Activated CD4-positive, alpha-beta memory T cell treated with anti-CD3 and anti-CD28 coated beads, Interleukin-2, amount 10 ng/mL, durations not matched to agents 7 days and 5 days (primary cell): ENCODE data around the gene RRP1. TPM values are rescaled to one million over a fixed set of nuclear protein-coding genes. Genes with fewer than 3 reads are reported as not detected.
"Not testable (repeated sequence)": the region's sequence is repeated elsewhere in the genome, so short reads cannot be mapped to it uniquely, and the experiment has no call there.

Experiments used
- CTCF ChIA-PET: fragments of 350-600 bp; sonication (Branson Sonifier 250); formaldehyde crosslinking; loops from one replicate; lab custom pipeline; 2021; ENCODE audit warnings: antibody characterized with exemption, inconsistent platforms; lab: Charles Lee
- POLR2A ChIA-PET: fragments of 350-600 bp; sonication (Branson Sonifier 250); formaldehyde crosslinking; loops from one replicate; lab custom pipeline; 2021; ENCODE audit warnings: antibody characterized with exemption; lab: Charles Lee
- DNase-seq: peaks from one replicate; pipeline ENCODE4 v3.0.0-alpha.2; 2020
- H3K27ac Mint-ChIP-seq: one replicate; pipeline ENCODE4 v1.8.0; 2021; ENCODE audit warnings: mild to moderate bottlenecking, mixed read lengths
- H3K27me3 Mint-ChIP-seq: one replicate; pipeline ENCODE4 v1.8.0; 2021; ENCODE audit warnings: mixed read lengths
- H3K36me3 Mint-ChIP-seq: one replicate; pipeline ENCODE4 v1.8.0; 2021; ENCODE audit warnings: low read depth, mixed read lengths
- H3K4me1 Mint-ChIP-seq: one replicate; pipeline ENCODE4 v1.8.0; 2021; ENCODE audit warnings: mixed read lengths
- H3K4me3 Mint-ChIP-seq: one replicate; pipeline ENCODE4 v1.8.0; 2021; ENCODE audit warnings: mild to moderate bottlenecking, mixed read lengths
- H3K9me3 Mint-ChIP-seq: one replicate; pipeline ENCODE4 v1.8.0; 2021; ENCODE audit warnings: mixed read lengths
- total RNA-seq, 2 experiments: library from RNA; stranded (reverse); gene quantifications; one replicate each; pipeline ENCODE4 v1.2.3, GENCODE V29; 2021

Gene RRP1
- total RNA-seq, 2 experiments from 2014 or later, result 22.4 to 22.6 TPM

- no peak for DNase-seq
- ChIA-PET POLR2A (no interaction called here), CTCF (no interaction called here)
- Mint-ChIP-seq H3K9me3 (no peaks in the 10 kb centered on the region), H3K27ac (no peak overlapping the region), H3K4me1 (peaks cover 11% of the 10 kb centered on the region), H3K4me3 (no peak overlapping the region), H3K36me3 (no peaks in the 10 kb centered on the region), H3K27me3 (peaks cover 47% of the 10 kb centered on the region)
Measured at GRCh38 chr21:43832158-43832550, 42.8 kb downstream of the RRP1 start.

- no peaks in the 10 kb centered on the region for H3K36me3 Mint-ChIP-seq
- POLR2A ChIA-PET, result no interaction called here
Measured at GRCh38 chr21:43832648-43833047, 43.3 kb downstream of the RRP1 start.

GRCh38 chr21:43834146-43834905 lies 44.9 kb downstream of the RRP1 start:
- ChIA-PET CTCF (interaction anchor here (1.0 to 1.4 kb wide), 2 partner anchors 9 to 104 kb away, joined by 3 to 5 read pairs; no protein-coding TSS in a partner anchor), POLR2A (interaction anchor here (1.2 kb wide), 1 partner anchor 8 kb away, joined by 5 read pairs; no protein-coding TSS in a partner anchor)
- no peaks in the 10 kb centered on the region for H3K36me3 Mint-ChIP-seq
- no peaks in the 10 kb centered on the region for H3K9me3 Mint-ChIP-seq
- H3K4me1 Mint-ChIP-seq, result peaks cover 11% of the 10 kb centered on the region
- H3K4me3 Mint-ChIP-seq, result no peak overlapping the region
- no peak overlapping the region for H3K27ac Mint-ChIP-seq
- peaks cover 56% of the 10 kb centered on the region for H3K27me3 Mint-ChIP-seq
- no peak for DNase-seq

More at GRCh38 chr21:43832648-43833047, 43.3 kb downstream of the RRP1 start:
- CTCF ChIA-PET, result no interaction called here
- Mint-ChIP-seq H3K4me1 (peaks cover 11% of the 10 kb centered on the region), H3K4me3 (no peak overlapping the region), H3K27me3 (peaks cover 52% of the 10 kb centered on the region), H3K27ac (no peak overlapping the region), H3K9me3 (no peaks in the 10 kb centered on the region)
- DNase-seq, result no peak

GRCh38 chr21:43835050-43835449 lies 45.7 kb downstream of the RRP1 start:
- DNase-seq, result no peak
- H3K27me3 Mint-ChIP-seq, result peaks cover 55% of the 10 kb centered on the region
- ChIA-PET CTCF (interaction anchor here (1.4 kb wide), 1 partner anchor 103 kb away, joined by 5 read pairs; no protein-coding TSS in a partner anchor), POLR2A (no interaction called here)
- H3K36me3 Mint-ChIP-seq, result no peaks in the 10 kb centered on the region
- no peaks in the 10 kb centered on the region for H3K9me3 Mint-ChIP-seq
- H3K4me1 Mint-ChIP-seq, result peaks cover 11% of the 10 kb centered on the region
- no peak overlapping the region for H3K4me3 Mint-ChIP-seq
- H3K27ac Mint-ChIP-seq, result no peak overlapping the region

- H3K4me1 Mint-ChIP-seq, result peaks cover 11% of the 10 kb centered on the region
- POLR2A ChIA-PET, result interaction anchor here (1.3 kb wide), 1 partner anchor 31 kb away, joined by 6 read pairs; no protein-coding TSS in a partner anchor
- no peak for DNase-seq
- H3K4me3 Mint-ChIP-seq, result no peak overlapping the region
- peaks cover 52% of the 10 kb centered on the region for H3K27me3 Mint-ChIP-seq
- no peaks in the 10 kb centered on the region for H3K36me3 Mint-ChIP-seq
- CTCF ChIA-PET, result no interaction called here
- H3K27ac Mint-ChIP-seq, result no peak overlapping the region
- H3K9me3 Mint-ChIP-seq, result no peaks in the 10 kb centered on the region
Measured at GRCh38 chr21:43835861-43836260, 46.5 kb downstream of the RRP1 start.

- POLR2A ChIA-PET, result interaction anchor here (1.3 kb wide), 3 partner anchors 9 to 30 kb away, joined by 3 to 6 read pairs (median 4); no protein-coding TSS in a partner anchor
- CTCF ChIA-PET, result no interaction called here
- no peak overlapping the region for H3K27ac Mint-ChIP-seq
Measured at GRCh38 chr21:43836616-43837015, 47.2 kb downstream of the RRP1 start.

GRCh38 chr21:43840259-43840658 lies 50.9 kb downstream of the RRP1 start:
- peaks cover 14% of the 10 kb centered on the region for H3K4me1 Mint-ChIP-seq
- peaks cover 37% of the 10 kb centered on the region for H3K27me3 Mint-ChIP-seq
- no peaks in the 10 kb centered on the region for H3K36me3 Mint-ChIP-seq
- no peaks in the 10 kb centered on the region for H3K9me3 Mint-ChIP-seq
- no peak overlapping the region for H3K27ac Mint-ChIP-seq
- POLR2A ChIA-PET, result no interaction called here
- H3K4me3 Mint-ChIP-seq, result no peak overlapping the region
- DNase-seq, result no peak
- CTCF ChIA-PET, result no interaction called here

More at GRCh38 chr21:43836616-43837015, 47.2 kb downstream of the RRP1 start:
- Mint-ChIP-seq H3K4me3 (no peak overlapping the region), H3K36me3 (no peaks in the 10 kb centered on the region), H3K27me3 (peaks cover 52% of the 10 kb centered on the region), H3K9me3 (no peaks in the 10 kb centered on the region), H3K4me1 (peaks cover 12% of the 10 kb centered on the region)
- no peak for DNase-seq

- peaks cover 18% of the 10 kb centered on the region for H3K27me3 Mint-ChIP-seq
- peaks cover 13% of the 10 kb centered on the region for H3K4me1 Mint-ChIP-seq
- ChIA-PET CTCF (no interaction called here), POLR2A (interaction anchor here (0.6 to 1.5 kb wide), 5 partner anchors 9 to 52 kb away, joined by 3 to 5 read pairs (median 4); partner anchors contain the start of gene AGPAT3)
- H3K36me3 Mint-ChIP-seq, result no peaks in the 10 kb centered on the region
- no peaks in the 10 kb centered on the region for H3K9me3 Mint-ChIP-seq
- peak overlapping the region; percentile 31 for H3K27ac Mint-ChIP-seq
- peak overlapping the region; percentile 24 for H3K4me3 Mint-ChIP-seq
- DNase-seq, result no peak
Measured at GRCh38 chr21:43842742-43843141, 53.4 kb downstream of the RRP1 start.

- H3K27ac Mint-ChIP-seq, H3K27me3 Mint-ChIP-seq, H3K4me3 Mint-ChIP-seq, H3K9me3 Mint-ChIP-seq, CTCF ChIA-PET, H3K36me3 Mint-ChIP-seq, DNase-seq: not testable (repeated sequence)
- peaks cover 18% of the 10 kb centered on the region for H3K4me1 Mint-ChIP-seq
- POLR2A ChIA-PET, result interaction anchor here (1.3 kb wide), 1 partner anchor 36 kb away, joined by 4 read pairs; no protein-coding TSS in a partner anchor
Measured at GRCh38 chr21:43844906-43845305, 55.5 kb downstream of the RRP1 start.

- CTCF ChIA-PET, result no interaction called here
Measured at GRCh38 chr21:43845386-43845785, 56.0 kb downstream of the RRP1 start.

GRCh38 chr21:43846430-43846829 lies 57.1 kb downstream of the RRP1 start:
- H3K9me3 Mint-ChIP-seq, result peaks cover 9% of the 10 kb centered on the region
- no peak overlapping the region for H3K4me3 Mint-ChIP-seq
- CTCF ChIA-PET, result no interaction called here
- no peak for DNase-seq
- peaks cover 21% of the 10 kb centered on the region for H3K4me1 Mint-ChIP-seq
- H3K27ac Mint-ChIP-seq, result no peak overlapping the region
- POLR2A ChIA-PET, result no interaction called here
- no peaks in the 10 kb centered on the region for H3K27me3 Mint-ChIP-seq
- peaks cover 12% of the 10 kb centered on the region for H3K36me3 Mint-ChIP-seq

More at GRCh38 chr21:43845386-43845785, 56.0 kb downstream of the RRP1 start:
- peaks cover 20% of the 10 kb centered on the region for H3K4me1 Mint-ChIP-seq
- no peak for DNase-seq
- no peaks in the 10 kb centered on the region for H3K9me3 Mint-ChIP-seq
- POLR2A ChIA-PET, result interaction anchor here (1.0 to 1.3 kb wide), 2 partner anchors 21 to 37 kb away, joined by 3 to 4 read pairs; no protein-coding TSS in a partner anchor
- no peak overlapping the region for H3K4me3 Mint-ChIP-seq
- no peak overlapping the region for H3K27ac Mint-ChIP-seq
- no peaks in the 10 kb centered on the region for H3K27me3 Mint-ChIP-seq
- peaks cover 3% of the 10 kb centered on the region for H3K36me3 Mint-ChIP-seq

- POLR2A ChIA-PET, result no interaction called here
- peaks cover 11% of the 10 kb centered on the region for H3K9me3 Mint-ChIP-seq
- peaks cover 21% of the 10 kb centered on the region for H3K4me1 Mint-ChIP-seq
- peaks cover 12% of the 10 kb centered on the region for H3K36me3 Mint-ChIP-seq
- H3K27me3 Mint-ChIP-seq, result no peaks in the 10 kb centered on the region
- no peak overlapping the region for H3K4me3 Mint-ChIP-seq
- no peak for DNase-seq
- no peak overlapping the region for H3K27ac Mint-ChIP-seq
- CTCF ChIA-PET, result no interaction called here
Measured at GRCh38 chr21:43847301-43847700, 57.9 kb downstream of the RRP1 start.

GRCh38 chr21:43848771-43849170 lies 59.4 kb downstream of the RRP1 start:
- no peaks in the 10 kb centered on the region for H3K27me3 Mint-ChIP-seq
- H3K9me3 Mint-ChIP-seq, result peaks cover 11% of the 10 kb centered on the region
- H3K27ac Mint-ChIP-seq, result no peak overlapping the region
- peaks cover 12% of the 10 kb centered on the region for H3K36me3 Mint-ChIP-seq
- POLR2A ChIA-PET, result no interaction called here
- CTCF ChIA-PET, result interaction anchor here (1.1 kb wide), 1 partner anchor 127 kb away, joined by 3 read pairs; no protein-coding TSS in a partner anchor
- DNase-seq, result no peak
- H3K4me1 Mint-ChIP-seq, result peaks cover 19% of the 10 kb centered on the region
- no peak overlapping the region for H3K4me3 Mint-ChIP-seq
